GM12873 (cell line): Measurements from ENCODE around the gene NUDT21.

Source experiments
- CTCF ChIP-seq: IDR thresholded peaks from 2 replicates; pipeline ENCODE4 v1.5.1; 2012; ENCODE audit warnings: low read depth, mild to moderate bottlenecking, moderate library complexity, low read length, control low read depth; ENCODE audit not compliant: insufficient read depth; ENCODE audit errors: missing control alignments

The NUDT21 gene

GRCh38 chr16:56450986-56451752 lies at the start of gene NUDT21, which contains the start of gene OGFOD1:
Gene NUDT21, minus strand, starts transcription at chr16:56451332. Its CDS starts 130 bp downstream, at chr16:56451202.
Gene OGFOD1, plus strand, starts transcription at chr16:56451554. Its CDS starts 59 bp downstream, at chr16:56451613.
- TF ChIP-seq CTCF: no peak

GRCh38 chr16:56493815-56494214 lies 42.7 kb upstream of the NUDT21 start:
- TF ChIP-seq CTCF: no peak

GRCh38 chr16:56493126-56493525 lies 42.0 kb upstream of the NUDT21 start:
- no peak for TF ChIP-seq CTCF

GRCh38 chr16:56491657-56492261 lies 40.6 kb upstream of the NUDT21 start:
- TF ChIP-seq CTCF: no peak

- TF ChIP-seq CTCF: no peak
These were observed 36.9 kb upstream of the NUDT21 start for GRCh38 chr16:56488035-56488434.

- TF ChIP-seq CTCF: no peak
These were observed 32.3 kb upstream of the NUDT21 start for GRCh38 chr16:56483394-56483793.

GRCh38 chr16:56482683-56483236 lies 31.6 kb upstream of the NUDT21 start:
- no peak for TF ChIP-seq CTCF
